Measurements from ENCODE around the gene SWI5. TPM values are rescaled to one million over a fixed set of nuclear protein-coding genes. Genes with fewer than 3 reads are reported as not detected.

The SWI5 gene
- total RNA-seq, 2 experiments from 2014 or later: 3.0 to 4.1 TPM

DNA sequence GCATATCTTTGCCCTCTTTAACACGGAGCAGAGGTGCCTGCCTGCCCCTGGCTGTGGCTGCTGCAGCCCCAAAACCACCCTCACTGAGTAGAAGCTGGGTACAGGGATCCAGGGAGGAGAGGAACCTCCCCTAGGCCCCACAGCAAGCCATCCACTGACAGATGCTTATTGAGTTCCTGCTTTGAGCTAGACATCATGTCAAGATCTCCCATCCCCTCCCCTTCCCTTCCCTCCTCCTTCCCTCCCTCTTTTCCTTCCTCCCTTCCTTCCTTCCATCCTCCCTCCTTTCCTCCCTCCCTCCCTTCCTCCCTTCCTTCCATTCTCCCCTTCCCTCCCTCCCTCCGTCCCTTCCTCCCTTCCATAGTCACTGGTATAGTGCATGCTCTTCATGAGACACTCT, 29.6 kb upstream of the SWI5 start:
- Histone ChIP-seq H3K4me1 (ENCODE audit: insufficient read depth, low read length) (peaks cover 18% of the 10 kb centered on the region), H3K4me3 (ENCODE audit: low read length) (no peak overlapping the region), H3K27me3 (ENCODE audit: control insufficient read depth in 1 of 2, insufficient read depth in 2 of 2, low read length in 2 of 2) (peaks cover 11 to 20% of the 10 kb centered on the region in 2 experiments), H3K9me3 (ENCODE audit: control insufficient read depth in 1 of 2, insufficient read depth in 1 of 2, low read length in 2 of 2) (no peaks in the 10 kb centered on the region), H3K36me3 (ENCODE audit: insufficient read depth, low read length) (no peaks in the 10 kb centered on the region), H3K27ac (ENCODE audit: low read depth in 1 of 2, low read length in 2 of 2) (no peak overlapping the region)
- H3K36me3 Mint-ChIP-seq (ENCODE audit: low read depth): no peaks in the 10 kb centered on the region
- no peak for TF ChIP-seq CTCF (IDR thresholded peaks at IDR 0.05)
- ChIA-PET POLR2A (no interaction called here), CTCF (no interaction called here)
- H3K9me3 Mint-ChIP-seq: no peaks in the 10 kb centered on the region
- H3K4me1 Mint-ChIP-seq (ENCODE audit: low read depth): peaks cover 13% of the 10 kb centered on the region
- no peak overlapping the region for H3K27ac Mint-ChIP-seq
- DNase-seq (peak in 1 of 14 experiments; percentile 10), ATAC-seq (ENCODE audit: poor library complexity) (no peak)
- intact Hi-C loops (cut with DNase I, micrococcal nuclease): no loop called here
- no peak overlapping the region for H3K4me3 Mint-ChIP-seq
- peaks cover 30% of the 10 kb centered on the region for H3K27me3 Mint-ChIP-seq

DNA sequence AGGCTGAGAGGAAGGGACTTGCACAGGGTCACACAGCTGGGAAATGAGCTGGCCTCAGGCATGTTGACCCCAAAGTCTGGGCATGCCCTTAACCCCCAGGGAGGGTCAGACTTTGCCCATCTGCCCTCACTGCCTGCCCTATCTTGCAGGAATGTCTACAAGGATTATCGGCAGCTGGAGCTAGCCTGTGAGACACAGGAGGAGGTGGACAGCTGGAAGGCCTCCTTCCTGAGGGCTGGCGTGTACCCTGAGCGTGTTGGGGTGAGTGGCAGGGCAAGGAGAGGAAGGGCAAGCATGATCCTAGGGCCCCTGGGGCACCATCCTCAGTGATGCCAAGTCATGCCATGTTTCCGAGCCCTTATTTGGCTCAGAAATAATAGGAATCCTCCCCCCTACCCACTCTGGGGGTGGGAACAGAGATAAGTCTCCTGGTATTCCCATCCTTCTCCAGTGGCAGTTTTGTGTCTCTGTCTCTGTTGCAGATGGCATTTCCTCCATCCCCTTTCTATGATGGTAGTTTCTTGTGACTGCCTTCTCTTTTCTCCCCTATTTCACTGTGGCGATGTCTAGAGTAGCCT, 28.8 kb upstream of the SWI5 start:
- no peak overlapping the region for H3K27ac Mint-ChIP-seq
- POLR2A ChIA-PET: no interaction called here
- intact Hi-C loops (cut with DNase I, micrococcal nuclease): no loop called here
- ATAC-seq (ENCODE audit: poor library complexity): no peak
- DNase-seq: peak in 1 of 14 experiments; percentile 11
- H3K27ac ChIP-seq (ENCODE audit: low read depth in 1 of 2, low read length in 2 of 2): no peak overlapping the region
- CTCF ChIA-PET: no interaction called here
- H3K4me1 ChIP-seq (ENCODE audit: insufficient read depth, low read length): peaks cover 22% of the 10 kb centered on the region
- no peaks in the 10 kb centered on the region for H3K9me3 ChIP-seq (ENCODE audit: control insufficient read depth in 1 of 2, insufficient read depth in 1 of 2, low read length in 2 of 2)
- no peaks in the 10 kb centered on the region for H3K9me3 Mint-ChIP-seq
- H3K36me3 ChIP-seq (ENCODE audit: insufficient read depth, low read length): no peaks in the 10 kb centered on the region
- no peak for TF ChIP-seq CTCF (IDR thresholded peaks at IDR 0.05)
- no peak overlapping the region for H3K4me3 ChIP-seq (ENCODE audit: low read length)
- H3K27me3 Mint-ChIP-seq: peaks cover 26% of the 10 kb centered on the region
- H3K4me3 Mint-ChIP-seq: no peak overlapping the region
- H3K27me3 ChIP-seq (ENCODE audit: control insufficient read depth in 1 of 2, insufficient read depth in 2 of 2, low read length in 2 of 2): peaks cover 11 to 20% of the 10 kb centered on the region in 2 experiments
- H3K4me1 Mint-ChIP-seq (ENCODE audit: low read depth): peaks cover 20% of the 10 kb centered on the region
- no peaks in the 10 kb centered on the region for H3K36me3 Mint-ChIP-seq (ENCODE audit: low read depth)

GRCh38 chr9:128249558-128249907, 26.5 kb upstream of the SWI5 start:
- Mint-ChIP-seq H3K27ac (peak overlapping the region; percentile 97), H3K36me3 (ENCODE audit: low read depth) (no peaks in the 10 kb centered on the region), H3K27me3 (peaks cover 12% of the 10 kb centered on the region), H3K4me3 (peak overlapping the region; percentile 91), H3K4me1 (ENCODE audit: low read depth) (peaks cover 22% of the 10 kb centered on the region), H3K9me3 (no peaks in the 10 kb centered on the region)
- H3K9me3 ChIP-seq (ENCODE audit: control insufficient read depth in 1 of 2, insufficient read depth in 1 of 2, low read length in 2 of 2): no peaks in the 10 kb centered on the region
- H3K4me1 ChIP-seq (ENCODE audit: insufficient read depth, low read length): peaks cover 22% of the 10 kb centered on the region
- intact Hi-C loops (cut with DNase I, micrococcal nuclease): no loop called here
- no peak for ATAC-seq (ENCODE audit: poor library complexity)
- H3K27me3 ChIP-seq (ENCODE audit: control insufficient read depth in 1 of 2, insufficient read depth in 2 of 2, low read length in 2 of 2): peaks cover 0 to 3% of the 10 kb centered on the region in 2 experiments
- TF ChIP-seq CTCF (IDR thresholded peaks at IDR 0.05): no peak
- H3K36me3 ChIP-seq (ENCODE audit: insufficient read depth, low read length): no peaks in the 10 kb centered on the region
- POLR2A ChIA-PET: interaction anchor here (1.3 to 1.8 kb wide), 4 partner anchors 26 to 799 kb away, joined by 4 to 29 read pairs (median 6); partner anchors contain the start of genes CIZ1, GOLGA2, SWI5 and URM1
- H3K27ac ChIP-seq (ENCODE audit: low read depth in 1 of 2, low read length in 2 of 2): peak overlapping the region in 1 of 2 donors; percentile 37
- peak overlapping the region; percentile 56 for H3K4me3 ChIP-seq (ENCODE audit: low read length)
- CTCF ChIA-PET: interaction anchor here (1.0 to 1.2 kb wide), 2 partner anchors 31 to 113 kb away, joined by 3 read pairs; no protein-coding TSS in a partner anchor
- no peak for DNase-seq

Measured in CD4-positive, alpha-beta T cell (primary cell).